Epidermal melanocyte (primary cell): ENCODE measurements around the gene SCARF1.
"Not testable (repeated sequence)": the region's sequence is repeated elsewhere in the genome, so short reads cannot be mapped to it uniquely, and the experiment has no call there.

Source experiments
- DNase-seq: peaks from one replicate; pipeline ENCODE4 v3.0.0; 2011; ENCODE audit warnings: low spot score; ENCODE audit not compliant: insufficient read length

SCARF1 gene

GRCh38 chr17:1645207-1646171 lies at the start of gene SCARF1:
Gene SCARF1 (minus strand): TSS chr17:1645732. CDS start chr17:1645697, 35 bp downstream.
- DNase-seq = no peak

- no peak for DNase-seq
These were observed 47.8 kb upstream of the SCARF1 start for GRCh38 chr17:1693339-1693738.

GRCh38 chr17:1690544-1691221 lies 45.2 kb upstream of the SCARF1 start:
- no peak for DNase-seq

GRCh38 chr17:1688405-1688804 lies 42.9 kb upstream of the SCARF1 start:
- not testable (repeated sequence) for DNase-seq

GRCh38 chr17:1686086-1686485 lies 40.6 kb upstream of the SCARF1 start:
- DNase-seq = no peak

- peak; percentile 100 for DNase-seq
These were observed 39.1 kb upstream of the SCARF1 start, which contains the start of gene PRPF8 for GRCh38 chr17:1684378-1685189. Gene PRPF8 (minus strand): TSS chr17:1684867. CDS start chr17:1684571, 296 bp downstream.

GRCh38 chr17:1683459-1683858 lies 37.9 kb upstream of the SCARF1 start:
- DNase-seq = no peak

DNA sequence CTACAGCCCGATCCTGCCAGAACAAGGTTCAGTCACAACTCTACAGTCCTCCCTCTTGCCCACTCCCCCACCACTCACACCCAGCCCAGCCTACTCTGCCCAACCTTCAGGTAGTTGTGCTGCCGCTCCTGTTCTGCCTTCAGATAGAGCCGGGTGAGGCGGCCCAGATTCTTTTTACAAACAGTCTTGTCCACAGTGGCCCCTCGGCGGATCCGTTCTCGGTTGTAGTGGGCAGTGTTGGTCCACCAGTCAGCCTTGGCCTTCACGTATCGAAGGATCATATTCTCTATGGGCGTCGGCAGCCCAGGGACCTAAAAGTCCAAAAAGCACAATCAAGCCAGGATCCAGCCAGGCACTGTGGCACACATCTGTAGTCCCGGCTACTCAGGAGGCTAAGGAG lies 30.9 kb upstream of the SCARF1 start:
- no peak for DNase-seq

DNA sequence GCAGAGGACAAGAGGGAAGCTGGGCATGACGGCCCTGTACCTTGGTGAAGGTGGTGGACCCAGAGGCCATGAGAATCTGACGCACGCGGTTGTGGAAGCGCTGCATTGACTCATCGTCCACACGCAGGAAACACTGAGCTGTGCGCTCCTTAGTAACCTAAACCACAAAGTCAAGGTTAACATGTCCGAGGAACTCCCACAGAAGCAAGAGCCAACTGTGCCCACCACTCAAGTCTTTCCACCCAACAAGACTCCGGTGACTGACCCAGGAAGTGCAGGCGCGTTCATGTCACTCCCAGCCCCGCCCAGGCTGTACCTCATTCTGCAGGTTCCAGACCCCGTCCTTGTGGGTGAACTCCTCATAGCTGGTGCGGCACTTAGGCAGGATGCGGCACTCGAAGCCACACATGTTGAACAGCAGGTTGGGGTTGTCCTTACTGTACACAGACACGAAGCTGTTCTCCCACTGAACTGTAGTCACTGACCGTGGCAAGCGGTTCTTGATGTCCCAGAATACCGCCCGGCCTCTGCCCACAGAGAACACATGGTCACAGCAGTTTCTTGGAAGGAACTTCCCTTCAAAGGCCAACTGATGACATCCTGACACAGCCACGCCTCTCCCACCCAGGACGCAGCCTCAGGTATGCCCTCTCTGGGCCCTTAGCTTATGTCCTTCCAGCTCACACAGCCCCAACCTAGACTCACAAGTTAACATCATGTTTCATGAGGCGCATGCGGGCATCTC lies 27.7 kb upstream of the SCARF1 start:
- DNase-seq = no peak

GRCh38 chr17:1663934-1664333 lies 18.4 kb upstream of the SCARF1 start:
- DNase-seq = not testable (repeated sequence)

GRCh38 chr17:1661045-1661444 lies 15.5 kb upstream of the SCARF1 start:
- DNase-seq = no peak

- no peak for DNase-seq
These were observed 12.6 kb upstream of the SCARF1 start for GRCh38 chr17:1658100-1658499.

DNA sequence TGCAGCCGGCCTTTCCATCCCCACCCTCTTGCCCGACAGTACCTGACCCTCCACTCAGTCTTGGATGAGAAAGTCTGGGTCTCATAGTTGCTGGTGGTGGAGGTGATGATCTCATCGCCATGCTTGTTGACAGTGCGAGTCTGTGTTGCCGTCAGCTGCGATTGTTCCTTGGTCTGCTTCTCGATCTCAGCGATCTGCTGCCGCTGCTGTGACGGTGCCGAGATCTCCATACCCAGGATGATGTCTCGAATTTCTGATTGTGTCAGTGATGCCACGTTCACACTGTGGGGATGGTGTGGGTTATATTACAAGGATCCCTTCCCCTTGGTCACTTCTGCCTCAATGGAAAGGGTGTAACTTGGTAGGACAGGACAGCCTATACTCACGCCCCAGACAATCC lies 8.2 kb upstream of the SCARF1 start:
- no peak for DNase-seq

DNA sequence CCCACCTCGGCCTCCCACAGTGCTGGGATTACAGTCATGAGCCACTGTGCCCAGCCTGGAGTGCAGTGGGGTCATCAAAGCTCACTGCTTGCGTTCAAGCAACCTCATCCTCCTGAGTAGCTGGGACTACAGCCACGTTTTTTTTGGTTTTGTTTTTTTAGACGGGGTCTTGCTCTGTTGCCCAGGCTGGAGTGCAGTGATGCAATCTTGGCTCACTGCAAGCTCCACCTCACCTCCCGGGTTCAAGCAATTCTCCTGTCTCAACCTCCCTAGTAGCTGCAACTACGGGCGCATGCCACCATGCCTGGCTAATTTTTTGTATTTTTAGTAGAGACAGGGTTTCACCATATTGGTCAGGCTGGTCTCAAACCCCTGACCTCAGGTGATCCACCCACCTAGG lies 7.3 kb upstream of the SCARF1 start:
- not testable (repeated sequence) for DNase-seq

- DNase-seq = no peak
These were observed 6.0 kb upstream of the SCARF1 start for GRCh38 chr17:1651559-1651844.

DNA sequence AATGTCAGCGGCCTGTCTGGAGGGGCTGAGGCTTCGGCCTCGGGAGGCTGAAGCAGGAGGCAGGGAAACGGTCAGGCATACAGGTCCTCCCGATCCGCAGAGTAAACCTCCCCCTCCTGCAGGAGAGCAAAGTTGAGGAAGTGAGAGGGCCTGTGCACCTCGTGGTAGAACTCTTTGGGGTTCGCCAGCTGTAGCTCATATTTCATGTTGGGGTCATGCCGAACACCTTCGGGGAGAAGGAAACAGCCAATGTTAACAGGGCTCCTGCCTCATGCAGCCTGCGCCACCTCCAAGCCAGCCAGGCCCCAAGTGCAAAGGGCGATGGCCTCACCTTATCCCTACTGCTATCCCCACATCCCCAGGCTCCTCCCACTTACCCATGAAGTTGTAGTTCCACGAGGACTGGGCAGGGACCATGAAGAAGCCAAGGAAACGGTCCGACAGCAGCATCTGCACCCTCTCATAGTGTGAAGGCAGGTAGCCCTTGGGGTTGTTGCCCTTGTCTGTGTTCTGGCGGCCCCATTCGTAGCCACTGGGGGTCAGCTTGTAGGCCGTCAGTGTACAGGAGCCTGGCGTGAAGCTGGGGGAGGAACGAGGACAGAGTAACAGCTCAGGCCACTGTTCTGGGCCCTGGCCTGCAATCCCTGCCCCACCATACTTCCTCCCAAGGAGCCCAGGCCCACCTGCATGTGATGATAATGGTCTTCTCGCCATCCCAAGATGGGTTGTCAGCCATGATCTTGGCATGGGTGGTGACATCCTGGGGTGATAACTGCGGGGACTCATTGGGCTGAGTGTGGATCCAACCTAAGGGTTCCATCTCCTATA lies 5.4 kb upstream of the SCARF1 start:
- no peak for DNase-seq

- no peak for DNase-seq
These were observed 4.4 kb upstream of the SCARF1 start, which contains the start of gene RILP for GRCh38 chr17:1649844-1650501. Gene RILP (minus strand): TSS chr17:1649866. CDS start chr17:1649804, 62 bp downstream.

DNA sequence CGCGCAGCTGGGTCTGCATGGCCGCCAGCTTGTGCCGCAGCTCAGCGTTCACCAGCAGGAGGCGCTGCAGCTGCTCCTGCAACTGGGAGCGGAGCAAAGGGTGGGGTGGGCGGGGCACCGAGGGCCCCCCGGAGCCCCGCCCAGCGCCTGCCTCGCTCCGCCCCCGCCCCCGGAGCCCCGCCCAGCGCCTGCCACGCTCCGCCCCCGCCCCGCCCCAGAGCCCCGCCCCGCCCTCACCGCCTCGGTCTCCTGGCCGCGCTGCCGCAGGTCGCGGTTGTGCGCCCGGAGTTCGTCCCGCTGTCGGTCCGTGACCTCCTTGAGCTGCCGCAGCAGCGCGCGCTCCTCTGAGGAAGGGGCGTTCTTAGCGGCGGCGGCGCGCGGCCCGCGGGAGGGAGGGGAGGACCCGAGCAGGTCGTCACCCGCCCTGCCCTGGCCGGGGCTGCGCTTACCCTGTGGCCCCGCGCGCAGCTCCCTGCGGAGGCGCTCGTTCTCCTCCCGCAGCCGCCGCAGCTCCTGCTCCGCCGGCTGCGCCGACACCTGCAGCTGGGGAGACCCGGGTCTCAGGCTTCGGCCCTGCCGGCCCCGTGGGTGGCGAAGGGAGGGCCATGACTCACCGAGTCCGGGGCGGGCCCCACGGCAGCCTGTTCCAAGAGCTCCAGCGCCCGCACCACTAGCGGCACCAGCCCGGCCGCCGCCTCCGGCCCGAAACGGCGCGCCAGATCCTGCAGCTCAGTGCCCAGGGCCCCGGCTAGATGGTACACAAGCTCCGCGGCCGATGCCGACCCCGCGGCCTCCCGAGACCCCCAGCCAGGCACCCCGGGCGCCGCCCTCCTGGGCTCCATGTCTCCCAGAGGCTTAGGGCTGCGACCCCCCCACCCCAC lies 3.7 kb upstream of the SCARF1 start:
- DNase-seq = peak; percentile 93
